GM21360 (cell line): ENCODE results near the gene CHTOP.
"Not testable (repeated sequence)": the region's sequence is repeated elsewhere in the genome, so short reads cannot be mapped to it uniquely, and the experiment has no call there.

ENCODE experiments used
- ATAC-seq: cut with Tn5 transposase; IDR thresholded peaks from one replicate; pipeline ENCODE4 v1.9.1; 2021; ENCODE audit warnings: mild to moderate bottlenecking, moderate library complexity; ENCODE audit not compliant: unreplicated experiment

The CHTOP gene

DNA sequence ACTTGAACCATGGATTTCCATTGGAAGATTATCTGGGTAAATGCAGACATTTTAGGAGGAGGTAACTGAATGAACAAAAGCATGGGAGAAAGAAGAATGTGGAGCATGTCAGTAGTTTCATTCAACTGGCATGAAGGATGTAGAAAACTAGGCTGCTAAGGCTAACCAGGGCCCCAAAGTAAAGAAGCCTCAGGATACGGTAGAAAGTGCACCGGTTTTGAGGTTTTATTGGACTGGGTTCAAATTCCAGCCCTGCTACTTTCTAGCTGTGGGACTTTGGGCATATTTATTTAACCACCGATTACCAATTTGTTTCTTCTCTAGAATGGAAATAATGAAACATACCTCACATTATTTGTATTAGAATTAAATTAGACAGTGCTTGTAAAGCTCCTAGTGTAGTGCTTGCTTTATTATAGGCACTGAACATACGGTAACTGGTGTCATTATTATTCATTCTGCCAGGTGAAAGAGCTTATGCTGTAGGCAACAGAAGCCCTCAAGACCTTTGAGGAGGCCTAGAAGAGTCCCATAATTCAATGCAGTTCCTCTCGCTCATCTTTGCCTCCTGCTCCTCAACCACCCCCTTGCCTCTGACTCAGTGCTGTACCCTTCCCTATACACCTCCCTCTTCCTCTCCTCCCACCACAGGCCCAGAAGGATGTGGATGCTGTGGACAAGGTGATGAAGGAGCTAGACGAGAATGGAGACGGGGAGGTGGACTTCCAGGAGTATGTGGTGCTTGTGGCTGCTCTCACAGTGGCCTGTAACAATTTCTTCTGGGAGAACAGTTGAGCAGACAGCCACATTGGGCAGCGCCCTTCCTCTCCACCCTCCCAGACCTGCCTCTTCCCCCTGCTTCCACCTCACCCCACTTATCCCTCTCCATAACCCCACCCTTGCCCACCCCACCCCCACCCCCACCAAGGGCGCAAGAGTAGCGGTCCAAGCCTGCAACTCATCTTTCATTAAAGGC, 2.5 kb upstream of the CHTOP start:
- no peak for ATAC-seq

DNA sequence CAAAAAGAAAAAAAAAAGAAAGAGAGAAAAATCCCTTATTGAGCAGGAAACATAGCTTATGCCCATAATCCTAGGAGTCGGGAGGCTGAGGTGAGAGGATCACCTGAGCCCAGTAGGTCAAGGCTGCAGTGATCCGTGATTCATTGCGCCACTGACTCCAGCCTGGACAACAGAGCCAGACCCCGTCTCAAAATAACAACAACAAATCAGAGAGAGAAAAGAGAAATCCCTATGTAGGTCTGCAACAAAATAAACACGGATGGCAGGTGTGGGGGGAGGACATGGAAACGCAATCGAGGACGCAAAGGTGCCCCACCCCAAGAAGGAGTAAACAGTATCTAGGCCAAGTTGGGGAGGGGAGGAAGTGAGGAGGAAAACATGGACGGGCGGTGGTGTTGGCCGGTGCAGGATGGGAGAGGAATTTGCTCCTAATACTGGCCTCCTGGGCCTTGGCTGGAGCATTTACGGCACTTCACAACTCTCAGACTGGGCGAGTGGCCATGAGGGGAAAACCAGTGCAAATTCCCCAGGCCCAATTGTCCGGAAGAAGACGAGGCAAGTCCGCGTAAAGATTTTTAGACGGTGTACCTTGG, 609 bp upstream of the CHTOP start:
- no peak for ATAC-seq

DNA sequence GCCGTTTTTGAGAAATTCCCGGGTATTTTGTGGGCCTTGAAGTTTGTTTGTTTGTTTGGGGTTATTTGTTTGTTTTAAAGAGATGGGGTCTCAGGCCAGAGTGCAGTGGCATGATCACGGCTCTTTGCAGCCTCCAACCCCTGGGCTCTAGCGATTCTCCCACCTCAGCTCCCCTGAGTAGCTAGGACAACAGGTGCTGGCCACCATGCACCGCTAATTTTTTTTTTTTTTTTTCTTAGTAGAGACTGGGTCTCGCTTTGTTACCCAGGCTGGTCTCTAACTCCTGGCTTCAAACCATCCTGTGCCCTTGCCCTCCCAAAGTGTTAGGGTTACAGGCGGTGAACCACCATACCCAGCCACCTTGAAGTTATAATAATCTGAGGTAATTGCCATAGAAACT, 2.0 kb downstream of the CHTOP start:
- ATAC-seq: no peak

DNA sequence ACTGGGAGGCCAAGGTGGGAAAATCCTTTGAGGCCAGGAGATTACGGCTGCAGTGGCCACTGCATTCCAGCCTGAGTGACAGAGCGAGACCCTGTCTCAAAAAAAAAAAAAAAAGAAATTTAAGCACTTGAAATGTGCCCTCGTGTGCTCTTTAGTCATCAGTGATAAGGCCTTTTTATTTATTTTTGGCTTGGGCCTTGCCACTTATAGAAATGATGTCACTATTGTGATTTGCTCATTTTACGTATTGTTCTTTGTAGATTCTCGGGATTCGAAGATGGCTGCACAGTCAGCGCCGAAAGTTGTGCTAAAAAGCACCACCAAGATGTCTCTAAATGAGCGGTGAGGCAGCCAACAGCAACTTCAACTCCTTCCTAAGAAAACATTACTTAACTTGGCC, 2.4 kb downstream of the CHTOP start:
- ATAC-seq: no peak

DNA sequence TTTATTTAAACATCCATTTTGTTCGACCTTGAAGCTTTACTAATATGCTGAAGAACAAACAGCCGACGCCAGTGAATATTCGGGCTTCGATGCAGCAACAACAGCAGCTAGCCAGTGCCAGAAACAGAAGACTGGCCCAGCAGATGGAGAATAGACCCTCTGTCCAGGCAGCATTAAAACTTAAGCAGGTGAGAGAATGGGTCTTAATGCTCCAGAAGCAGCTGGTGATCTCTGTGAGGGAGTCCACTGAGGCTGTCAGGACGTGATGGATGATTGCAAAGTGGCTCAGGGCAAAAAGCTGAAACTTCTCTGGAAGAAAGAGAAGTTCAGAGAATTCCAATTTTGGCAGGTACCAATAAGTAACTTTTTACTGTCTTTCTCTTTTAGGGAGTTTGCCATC, 4.4 kb downstream of the CHTOP start:
- no peak for ATAC-seq

DNA sequence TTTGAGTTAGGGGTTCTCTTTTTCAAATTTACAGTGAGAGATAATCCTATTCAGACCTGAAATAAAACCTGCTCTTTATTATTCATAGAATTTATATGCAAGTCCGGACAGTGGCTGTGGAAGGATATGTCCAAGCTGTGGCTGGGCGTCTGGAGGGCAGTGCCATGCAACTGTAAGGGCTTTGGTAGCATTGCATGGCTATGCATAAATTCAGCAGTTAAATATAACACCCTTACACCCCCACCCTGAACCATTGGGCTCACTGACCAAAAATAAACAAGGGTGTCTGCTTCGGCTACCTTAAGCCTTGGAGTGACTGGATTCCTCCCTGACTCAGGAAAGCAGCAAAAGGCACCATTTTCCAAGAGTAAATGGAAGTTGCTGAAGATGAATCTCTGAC, 5.4 kb downstream of the CHTOP start:
- ATAC-seq: no peak

DNA sequence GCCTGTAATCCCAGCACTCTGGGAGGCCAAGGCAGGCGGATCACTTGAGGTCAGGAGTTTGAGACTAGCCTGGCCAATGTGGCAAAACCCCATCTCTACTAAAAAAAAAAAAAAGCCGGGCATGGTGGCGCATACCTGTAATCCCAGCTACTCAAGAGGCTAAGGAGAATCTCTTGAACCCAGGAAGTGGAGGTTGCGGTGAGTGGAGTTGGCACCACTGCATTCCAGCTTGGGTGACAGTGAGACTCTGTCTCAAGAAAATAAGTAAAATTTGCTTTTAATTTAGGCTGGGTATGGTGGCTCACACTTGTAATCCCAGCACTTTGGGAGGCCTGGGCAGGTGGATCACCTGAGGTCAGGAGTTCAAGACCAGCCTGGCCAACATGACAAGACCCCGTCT, 6.3 kb downstream of the CHTOP start:
- ATAC-seq: not testable (repeated sequence)

DNA sequence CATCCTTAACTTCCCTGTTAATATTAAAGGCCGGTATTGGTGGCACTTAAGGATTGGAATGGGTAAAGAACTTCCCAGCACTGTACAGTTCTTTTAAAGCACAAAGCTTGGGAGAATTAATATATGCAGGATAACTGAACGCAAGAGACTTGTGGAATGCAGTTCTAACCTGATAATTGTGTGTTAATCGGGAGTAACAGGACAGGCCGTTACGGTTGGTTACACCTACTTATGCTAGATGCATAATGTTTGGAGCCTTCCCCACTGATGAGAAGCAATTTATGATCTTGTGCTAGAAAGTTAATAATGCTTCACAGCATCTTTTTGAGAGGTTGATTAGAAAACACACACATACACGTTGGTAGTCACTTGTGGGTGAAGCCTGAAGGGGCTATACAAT, 7.0 kb downstream of the CHTOP start:
- ATAC-seq: no peak

DNA sequence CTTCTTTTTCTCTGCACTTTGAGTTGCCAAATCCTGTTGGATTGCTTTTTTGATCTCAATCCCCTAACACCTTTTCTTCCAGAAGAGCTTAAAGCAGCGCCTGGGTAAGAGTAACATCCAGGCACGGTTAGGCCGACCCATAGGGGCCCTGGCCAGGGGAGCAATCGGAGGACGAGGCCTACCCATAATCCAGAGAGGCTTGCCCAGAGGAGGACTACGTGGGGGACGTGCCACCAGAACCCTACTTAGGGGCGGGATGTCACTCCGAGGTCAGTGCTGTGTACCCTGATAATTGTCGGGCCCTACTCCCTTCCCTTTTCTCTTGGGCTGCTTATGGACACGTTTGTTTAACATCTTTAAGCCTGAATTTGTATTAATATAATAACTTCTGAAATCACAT, 8.3 kb downstream of the CHTOP start:
- ATAC-seq: no peak

DNA sequence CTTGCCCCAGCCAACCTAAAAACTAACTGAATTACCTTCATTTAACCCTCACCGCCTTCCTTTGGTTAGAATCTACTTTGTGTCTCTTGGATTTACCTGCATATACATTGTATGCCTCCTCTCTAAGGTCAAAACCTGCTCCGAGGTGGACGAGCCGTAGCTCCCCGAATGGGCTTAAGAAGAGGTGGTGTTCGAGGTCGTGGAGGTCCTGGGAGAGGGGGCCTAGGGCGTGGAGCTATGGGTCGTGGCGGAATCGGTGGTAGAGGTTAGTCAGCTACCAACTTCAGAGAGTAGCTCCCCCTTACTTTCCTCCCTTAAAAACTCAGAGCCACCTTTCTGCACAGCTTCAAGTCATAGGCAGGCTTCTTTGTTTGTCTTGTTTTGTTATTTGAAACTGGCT, 9.2 kb downstream of the CHTOP start:
- no peak for ATAC-seq

DNA sequence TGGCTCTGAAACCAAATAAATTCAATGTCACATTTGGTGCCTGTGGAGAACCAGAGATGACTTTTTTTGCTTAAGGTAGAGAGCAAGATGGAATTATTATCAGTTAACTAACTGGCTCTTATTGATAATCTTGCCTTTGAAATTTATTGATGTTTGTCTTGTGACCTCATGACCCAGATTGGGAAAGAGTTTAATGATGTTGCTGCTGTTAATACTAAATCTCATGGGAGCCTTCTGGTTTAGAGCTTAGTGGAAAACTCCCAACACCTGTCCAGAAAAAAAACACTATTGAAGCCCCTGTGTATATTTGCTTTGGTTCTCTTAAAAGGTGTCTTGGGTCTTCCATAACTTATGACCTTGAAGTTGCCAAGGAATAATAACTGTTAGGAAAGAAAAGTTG, 9.9 kb downstream of the CHTOP start:
- no peak for ATAC-seq

DNA sequence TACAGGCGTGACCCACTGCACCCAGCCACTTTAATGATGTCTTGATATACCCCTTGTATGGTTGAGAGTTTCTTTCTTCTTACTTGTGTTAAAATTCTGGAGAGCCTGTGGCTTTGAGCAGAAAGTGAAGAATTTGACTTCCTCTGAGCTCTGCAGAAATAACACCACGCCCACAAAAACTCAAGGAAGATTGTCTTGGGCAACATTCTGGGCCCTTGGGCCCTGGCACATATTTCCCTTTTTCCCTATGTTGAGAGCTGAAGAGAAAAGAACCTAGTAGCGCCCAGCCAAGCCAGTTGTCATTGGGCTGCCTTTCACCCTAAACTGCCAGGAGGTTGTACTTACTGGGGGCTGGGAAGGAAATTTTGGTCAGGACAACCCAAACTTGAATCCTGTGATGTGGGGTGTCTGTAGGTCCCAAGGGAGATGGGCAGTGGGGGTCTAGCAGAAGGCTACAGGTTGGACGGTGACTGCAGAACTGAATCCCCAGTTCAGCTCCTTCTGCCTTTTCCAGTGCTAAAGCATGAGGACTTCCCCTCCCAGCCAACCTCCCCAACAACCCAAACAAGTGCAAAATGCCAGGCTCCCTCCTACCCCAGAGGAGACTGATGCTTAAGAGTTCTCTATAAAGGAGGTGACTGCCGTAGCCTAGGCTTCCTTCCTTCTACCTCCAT, 12.9 kb downstream of the CHTOP start:
- ATAC-seq: no peak

DNA sequence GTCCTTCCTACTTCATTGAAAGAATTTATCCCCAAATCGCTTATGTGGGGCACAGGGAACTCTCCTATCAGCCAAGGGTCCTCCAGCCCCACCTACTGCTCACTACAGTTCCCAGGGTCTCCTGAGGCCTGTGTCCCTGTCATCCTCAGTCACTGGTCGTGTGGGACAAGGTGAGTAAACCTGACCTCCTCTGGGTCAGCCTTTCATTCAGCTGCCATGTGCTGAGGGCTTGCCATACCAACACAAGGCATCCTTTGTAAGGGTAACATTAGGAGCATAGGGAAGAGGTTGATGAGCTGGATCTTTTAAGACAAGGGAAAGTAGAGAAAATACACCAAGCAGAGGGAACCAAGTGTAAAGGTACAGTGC, 13.5 kb downstream of the CHTOP start:
- ATAC-seq: no peak

DNA sequence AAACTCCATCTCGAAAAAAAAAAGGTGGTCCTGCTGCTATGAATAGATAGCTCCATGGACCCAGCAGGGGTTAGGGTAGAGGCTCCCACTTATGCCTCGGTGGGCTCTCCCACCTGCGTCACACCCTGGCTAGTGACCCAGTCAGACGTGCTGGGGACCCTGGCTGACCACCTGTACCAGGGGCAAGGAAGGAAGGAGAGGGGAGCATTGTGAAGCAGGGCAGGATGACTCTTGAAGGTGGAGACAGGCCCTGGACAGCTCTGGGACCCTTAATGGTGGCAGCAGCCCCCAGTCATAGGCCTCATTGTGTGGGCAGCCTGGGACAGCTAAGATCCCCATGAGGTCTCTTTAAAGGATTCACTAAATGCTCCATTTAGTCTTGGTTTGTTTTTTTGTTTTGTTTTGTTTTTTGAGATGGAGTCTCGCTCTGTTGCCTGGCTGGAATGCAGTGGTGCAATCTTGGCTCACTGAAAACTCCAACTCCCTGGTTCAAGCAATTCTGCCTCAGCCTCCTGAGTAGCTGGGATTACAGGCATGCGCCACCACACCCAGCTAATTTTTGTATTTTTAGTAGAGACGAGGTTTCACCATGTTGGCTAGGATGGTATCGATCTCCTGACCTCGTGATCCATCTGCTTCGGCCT, 14.3 kb downstream of the CHTOP start:
- no peak for ATAC-seq

DNA sequence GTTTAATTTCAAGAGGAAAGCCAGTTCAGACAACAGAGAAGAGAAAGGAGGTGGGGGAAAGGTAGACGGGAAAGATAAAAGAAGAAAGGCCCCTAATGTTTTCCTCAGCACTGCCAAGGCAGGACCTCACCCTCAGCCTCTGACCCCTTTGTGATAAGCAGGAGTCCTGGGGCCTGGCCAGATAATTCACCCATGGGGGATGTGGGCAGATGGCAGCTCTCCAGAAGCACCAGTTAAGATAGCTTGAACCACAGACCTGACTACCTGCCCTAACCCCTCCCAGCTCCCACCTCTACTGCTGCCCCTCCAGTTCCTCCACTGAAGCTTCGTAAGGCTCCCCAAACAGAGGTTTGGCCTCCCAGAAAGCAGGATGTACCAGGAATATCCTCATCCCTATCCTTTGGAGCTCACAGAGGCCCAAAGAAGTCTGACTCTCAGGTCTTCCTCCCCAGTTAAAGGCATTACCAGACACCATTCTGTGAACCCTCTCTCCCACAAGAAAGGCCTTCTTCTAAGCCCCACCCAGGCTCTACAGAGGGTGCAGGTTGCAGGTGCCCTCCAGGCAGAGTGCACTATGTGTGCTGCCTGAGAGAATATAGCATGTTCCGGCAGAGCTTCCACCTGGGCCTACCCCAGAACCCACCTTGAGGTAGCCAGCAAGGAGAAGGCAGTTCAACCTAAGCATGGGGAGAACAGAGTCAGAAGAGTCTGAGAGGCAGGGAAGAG, 15.4 kb downstream of the CHTOP start:
- ATAC-seq: no peak

DNA sequence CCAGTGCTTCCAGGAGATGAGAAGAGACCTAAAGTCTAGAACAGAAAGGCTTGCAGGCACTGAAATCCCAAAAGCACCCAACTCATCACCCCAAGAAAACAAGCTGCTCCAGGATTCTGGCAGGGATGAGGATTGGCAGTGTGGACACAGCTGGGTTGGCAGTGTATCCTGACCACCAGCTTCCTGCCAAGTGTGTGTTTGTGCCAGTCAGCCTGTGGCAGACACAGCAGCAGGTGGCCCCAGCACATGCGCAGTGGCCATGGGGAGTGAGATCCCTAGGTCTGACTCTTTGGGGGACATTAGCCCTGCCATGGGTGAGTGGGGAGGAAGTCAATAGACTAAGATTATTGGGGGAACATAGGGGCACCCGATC, 16.0 kb downstream of the CHTOP start:
- no peak for ATAC-seq

DNA sequence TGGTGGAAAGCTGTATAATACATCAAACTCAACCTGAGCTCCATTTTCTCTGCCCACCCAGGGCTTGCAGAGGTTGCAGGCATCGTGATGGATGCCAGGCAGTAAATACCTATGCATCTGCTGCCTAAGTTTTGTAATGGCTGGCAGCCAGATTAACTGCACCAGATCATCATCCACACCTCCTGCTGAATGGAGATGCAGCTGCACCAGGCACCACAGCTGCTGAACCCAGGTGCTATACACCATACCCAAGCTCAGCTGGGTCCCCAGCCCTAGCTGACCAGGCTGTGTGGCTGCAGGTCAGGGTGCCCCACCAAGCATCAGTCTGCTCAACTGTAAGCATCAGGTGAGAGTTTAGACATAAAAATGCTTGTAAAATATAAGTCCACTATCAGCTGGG, 17.9 kb downstream of the CHTOP start:
- ATAC-seq: no peak

DNA sequence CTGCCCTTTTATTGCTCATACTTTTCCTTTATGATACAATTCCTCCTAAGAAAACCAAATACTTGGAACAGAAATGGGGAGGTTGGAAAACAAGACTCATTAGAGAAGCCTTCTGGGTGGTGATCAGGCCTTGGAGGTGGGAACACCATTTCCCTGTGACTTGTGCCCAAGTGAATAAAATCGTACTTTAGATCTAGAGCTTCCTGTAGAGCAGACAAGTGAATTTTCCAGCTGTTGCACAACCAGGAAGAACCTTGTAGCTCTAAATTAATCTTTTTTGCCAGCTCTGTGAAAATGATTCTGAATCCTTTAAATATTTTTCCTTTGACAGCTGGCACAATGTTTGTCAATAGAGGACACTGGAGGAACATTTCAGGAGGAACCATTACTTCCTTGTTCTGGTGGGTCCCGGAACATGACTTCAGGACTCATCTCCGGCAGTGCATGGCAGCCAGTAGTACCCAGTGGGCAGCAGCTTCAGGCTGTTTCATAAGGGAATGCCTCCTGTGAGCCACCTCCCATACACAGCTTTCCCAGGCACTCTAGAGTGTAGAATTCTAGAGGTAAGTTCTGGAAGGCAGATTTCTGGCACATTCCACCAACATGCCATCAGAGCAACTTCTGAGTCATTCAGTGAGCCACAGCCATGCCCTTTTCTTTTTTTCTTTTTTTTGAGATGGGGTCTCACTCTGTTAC, 19.1 kb downstream of the CHTOP start:
- no peak for ATAC-seq

DNA sequence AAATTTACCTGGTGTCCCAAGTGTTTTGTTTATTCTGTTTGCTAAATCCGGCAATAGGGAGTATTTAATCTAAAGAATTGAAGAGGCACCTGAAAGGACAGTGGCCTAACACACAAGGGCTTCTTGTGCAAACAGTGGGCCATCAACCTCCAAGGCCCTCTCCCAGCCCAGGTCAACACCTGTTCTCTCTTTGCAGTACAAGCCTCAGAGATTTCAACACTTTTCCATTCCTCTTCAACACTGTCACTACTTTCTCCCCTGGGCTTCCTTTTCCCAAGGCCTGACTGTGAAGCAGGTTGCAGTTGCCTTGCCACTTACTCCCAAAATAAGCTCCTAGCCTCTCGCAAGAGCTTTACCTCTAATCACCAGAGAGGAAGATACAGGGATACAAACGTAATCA, 21.5 kb downstream of the CHTOP start:
- no peak for ATAC-seq

DNA sequence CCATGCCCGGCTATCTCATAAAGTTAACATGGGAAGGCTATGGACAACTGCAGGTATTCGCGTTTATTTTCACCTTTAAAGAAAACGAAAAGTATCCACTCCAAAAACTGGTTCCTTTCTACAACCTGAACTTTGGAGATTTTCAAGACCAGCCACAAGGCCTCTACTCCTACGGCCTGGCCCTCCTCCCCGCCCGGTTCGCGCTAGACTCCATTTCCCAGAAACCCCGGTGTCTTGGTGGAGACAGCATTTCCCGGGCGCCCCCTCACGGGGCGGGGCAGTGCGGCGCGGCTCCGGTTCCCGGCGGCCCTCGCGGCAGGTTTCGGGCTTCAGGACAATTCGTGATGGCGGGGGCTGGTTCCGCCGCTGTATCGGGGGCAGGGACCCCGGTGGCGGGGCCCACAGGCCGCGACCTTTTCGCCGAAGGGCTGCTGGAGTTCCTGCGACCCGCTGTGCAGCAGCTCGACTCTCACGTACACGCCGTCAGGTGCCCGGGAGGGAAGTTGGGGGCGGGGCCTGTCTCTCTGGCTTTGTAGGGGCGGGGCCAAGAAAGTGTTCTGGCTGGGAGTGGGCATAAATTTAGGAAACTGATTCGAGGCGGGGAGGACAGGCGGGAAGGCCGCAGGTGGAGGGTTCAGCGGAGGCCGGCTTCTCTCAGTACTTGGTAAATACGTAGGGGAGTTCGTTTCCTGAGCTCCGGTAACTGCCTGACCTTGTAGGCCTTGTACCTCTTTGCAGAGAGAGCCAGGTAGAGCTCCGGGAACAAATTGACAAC, 24.7 kb downstream of the CHTOP start, which contains the start of gene SNAPIN:
TSS of gene SNAPIN (plus strand) at position 304 of the 775 bp plus-strand sequence. CDS start at position 345, 41 bp downstream.
- ATAC-seq: peak; percentile 85
